Stimulated activated CD4-positive, alpha-beta T cell treated with anti-CD3 and anti-CD28 coated beads, Interleukin-2, amount 100 ng/mL, for 4 hours (primary cell): ENCODE measurements around the gene KRCC1.
"Not testable (repeated sequence)": the region's sequence is repeated elsewhere in the genome, so short reads cannot be mapped to it uniquely, and the experiment has no call there.

Experiments
- DNase-seq: peaks from one replicate; pipeline ENCODE4 v3.0.0-alpha.2; 2020; ENCODE audit warnings: low read depth

KRCC1 gene

GRCh38 chr2:88038263-88039105 lies 17.1 kb downstream of the KRCC1 start:
- no peak for DNase-seq

GRCh38 chr2:88036606-88037005 lies 19.0 kb downstream of the KRCC1 start:
- no peak for DNase-seq

- DNase-seq: no peak
These were observed 19.4 kb downstream of the KRCC1 start for GRCh38 chr2:88036182-88036581.

GRCh38 chr2:88032070-88032702 lies 23.4 kb downstream of the KRCC1 start:
- no peak for DNase-seq

- DNase-seq: no peak
These were observed 26.7 kb downstream of the KRCC1 start for GRCh38 chr2:88028931-88029330.

GRCh38 chr2:88027697-88028389 lies 27.7 kb downstream of the KRCC1 start:
- no peak for DNase-seq

GRCh38 chr2:88024509-88024908 lies 31.1 kb downstream of the KRCC1 start:
- DNase-seq: no peak

- DNase-seq: no peak
These were observed 33.0 kb downstream of the KRCC1 start for GRCh38 chr2:88022669-88022921.

GRCh38 chr2:88019985-88020384 lies 35.6 kb downstream of the KRCC1 start:
- DNase-seq: no peak

- no peak for DNase-seq
These were observed 36.7 kb downstream of the KRCC1 start for GRCh38 chr2:88018909-88019308.

- DNase-seq: not testable (repeated sequence)
These were observed 37.3 kb downstream of the KRCC1 start for GRCh38 chr2:88018077-88018805.

GRCh38 chr2:88017780-88018038 lies 37.9 kb downstream of the KRCC1 start:
- DNase-seq: not testable (repeated sequence)

- peak; percentile 22 for DNase-seq
These were observed 38.4 kb downstream of the KRCC1 start for GRCh38 chr2:88016960-88017779.

GRCh38 chr2:88016086-88016959 lies 39.3 kb downstream of the KRCC1 start, which contains the start of gene RNU2-63P:
Gene RNU2-63P, minus strand, starts transcription at chr2:88016547.
- peak; percentile 55 for DNase-seq

GRCh38 chr2:88011011-88011410 lies 44.6 kb downstream of the KRCC1 start:
- DNase-seq: no peak

- no peak for DNase-seq
These were observed 45.4 kb downstream of the KRCC1 start for GRCh38 chr2:88010136-88010535.

- no peak for DNase-seq
These were observed 48.6 kb downstream of the KRCC1 start for GRCh38 chr2:88006912-88007439.

GRCh38 chr2:88005776-88006175 lies 49.8 kb downstream of the KRCC1 start:
- DNase-seq: no peak

GRCh38 chr2:88003074-88003755 lies 52.4 kb downstream of the KRCC1 start:
- DNase-seq: no peak

GRCh38 chr2:88002359-88002707 lies 53.2 kb downstream of the KRCC1 start:
- no peak for DNase-seq
